NCI-H2029 treated with DMSO at 0.1 percent for 48 hours (cell line): ENCODE results near the gene POU3F1.
A peak's percentile ranks its signal among the peaks of the same experiment; 100 is the strongest.
"Not testable (repeated sequence)": the region's sequence is repeated elsewhere in the genome, so short reads cannot be mapped to it uniquely, and the experiment has no call there.

Experiments
- DNase-seq: peaks from one replicate; lab custom pipeline; 2025; lab: John Stamatoyannopoulos, UW

Gene POU3F1

GRCh38 chr1:38047603-38048141 is 1.1 kb upstream of the POU3F1 start:
- DNase-seq: no peak

- DNase-seq: peak; percentile 77
Measured at GRCh38 chr1:38046884-38047602, 450 bp upstream of the POU3F1 start.

GRCh38 chr1:38045401-38046332 is 926 bp downstream of the POU3F1 start:
- peak; percentile 56 for DNase-seq

- no peak for DNase-seq
Measured at GRCh38 chr1:38044221-38045215, 2.1 kb downstream of the POU3F1 start.

- no peak for DNase-seq
Measured at GRCh38 chr1:38043036-38043747, 3.4 kb downstream of the POU3F1 start.

- DNase-seq: no peak
Measured at GRCh38 chr1:38041936-38042834, 4.4 kb downstream of the POU3F1 start.

- DNase-seq: no peak
Measured at GRCh38 chr1:38039331-38040088, 7.1 kb downstream of the POU3F1 start.

- no peak for DNase-seq
Measured at GRCh38 chr1:38038861-38039260, 7.7 kb downstream of the POU3F1 start.

- no peak for DNase-seq
Measured at GRCh38 chr1:38037221-38037939, 9.2 kb downstream of the POU3F1 start.

- DNase-seq: no peak
Measured at GRCh38 chr1:38034871-38035270, 11.7 kb downstream of the POU3F1 start.

- not testable (repeated sequence) for DNase-seq
Measured at GRCh38 chr1:38032992-38033391, 13.6 kb downstream of the POU3F1 start.

GRCh38 chr1:38031513-38031866 is 15.1 kb downstream of the POU3F1 start:
- DNase-seq: no peak

GRCh38 chr1:38030596-38031512 is 15.7 kb downstream of the POU3F1 start:
- no peak for DNase-seq

- no peak for DNase-seq
Measured at GRCh38 chr1:38029685-38030511, 16.7 kb downstream of the POU3F1 start.

GRCh38 chr1:38029081-38029681 is 17.4 kb downstream of the POU3F1 start:
- no peak for DNase-seq

- no peak for DNase-seq
Measured at GRCh38 chr1:38028671-38029070, 17.9 kb downstream of the POU3F1 start.
